Ureter (tissue), 1 donor: ENCODE data around the gene EPB41L3. TPM values are rescaled to one million over a fixed set of nuclear protein-coding genes. Genes with fewer than 3 reads are reported as not detected.

Source experiments
- DNase-seq: peaks from one replicate; pipeline ENCODE4 v3.0.0-alpha.2; 2020; ENCODE audit warnings: low spot score
- total RNA-seq: library from RNA; stranded (reverse); gene quantifications from one replicate; pipeline ENCODE4 v1.2.4, GENCODE V29; 2023
- donor health status: DM: yes; HTN: yes; CAD: no.

EPB41L3 gene
- total RNA-seq, 1 donor from 2014 or later, result 43.0 TPM

DNA sequence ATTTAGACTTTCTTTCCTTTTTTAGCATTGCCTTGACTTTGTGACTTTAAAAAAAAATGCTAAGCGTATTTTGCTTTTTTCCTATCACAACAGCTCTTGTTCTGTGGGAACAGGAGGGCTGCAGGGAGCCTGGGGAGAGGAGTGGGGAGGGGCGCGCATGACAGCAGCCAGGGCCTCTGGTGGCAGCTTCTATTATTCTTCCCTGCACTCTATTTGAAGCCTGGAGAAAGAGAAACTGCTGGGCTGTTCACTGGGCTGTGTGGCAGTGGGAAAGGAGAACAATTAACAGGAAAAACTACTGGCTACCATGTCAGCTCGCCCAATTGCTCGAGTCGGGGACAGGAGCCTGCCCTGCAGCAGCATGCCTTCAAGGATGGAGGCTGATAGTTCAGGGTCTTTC, 129.3 kb downstream of the EPB41L3 start:
- DNase-seq, result no peak

DNA sequence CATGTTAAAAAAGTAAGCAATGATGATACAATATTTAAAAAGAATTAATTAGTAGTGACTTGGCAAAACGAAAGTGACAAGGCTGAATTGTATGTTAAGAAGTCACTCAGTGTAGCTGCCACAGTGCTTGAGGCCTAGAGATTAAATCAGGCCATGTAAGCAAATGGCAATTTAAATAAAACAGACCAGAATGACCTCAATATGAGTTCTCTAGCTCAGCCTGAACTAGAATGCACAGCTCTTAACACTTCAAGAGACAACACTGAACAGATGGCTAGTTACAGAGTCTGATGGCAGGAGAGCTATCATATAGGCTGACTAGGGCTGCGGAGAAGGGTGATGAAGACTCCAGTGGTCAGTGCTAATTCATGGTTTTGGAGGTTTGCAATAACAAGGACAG, 130.3 kb downstream of the EPB41L3 start:
- DNase-seq, result no peak

- DNase-seq, result no peak
Observed at GRCh38 chr18:5410582-5410981, 133.2 kb downstream of the EPB41L3 start.

DNA sequence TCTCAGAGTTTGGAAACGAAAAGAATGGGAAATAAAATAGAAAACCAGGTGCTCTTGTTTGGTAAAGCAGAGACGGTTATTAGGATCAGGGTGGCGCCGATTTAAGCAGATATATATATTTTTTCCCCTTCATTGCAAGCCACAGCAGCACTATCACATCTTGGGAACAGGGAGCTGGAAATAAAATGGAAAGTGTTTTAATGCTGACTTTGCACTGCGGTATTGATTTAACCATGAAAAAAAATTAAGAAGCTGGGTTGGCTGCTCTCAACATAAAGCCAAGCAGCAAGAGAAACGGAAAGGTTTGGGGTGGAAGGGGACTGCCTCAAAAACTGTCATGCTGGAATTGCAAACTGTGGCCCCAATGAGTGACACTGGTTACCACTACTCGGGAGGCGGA, 145.5 kb downstream of the EPB41L3 start:
- DNase-seq, result no peak

- no peak for DNase-seq
Observed at GRCh38 chr18:5397102-5397501, 146.7 kb downstream of the EPB41L3 start.

- DNase-seq, result no peak
Observed at GRCh38 chr18:5395860-5396448, 147.8 kb downstream of the EPB41L3 start.

GRCh38 chr18:5393779-5394178, 150.0 kb downstream of the EPB41L3 start:
- DNase-seq, result no peak

- no peak for DNase-seq
Observed at GRCh38 chr18:5391409-5391808, 152.4 kb downstream of the EPB41L3 start.

DNA sequence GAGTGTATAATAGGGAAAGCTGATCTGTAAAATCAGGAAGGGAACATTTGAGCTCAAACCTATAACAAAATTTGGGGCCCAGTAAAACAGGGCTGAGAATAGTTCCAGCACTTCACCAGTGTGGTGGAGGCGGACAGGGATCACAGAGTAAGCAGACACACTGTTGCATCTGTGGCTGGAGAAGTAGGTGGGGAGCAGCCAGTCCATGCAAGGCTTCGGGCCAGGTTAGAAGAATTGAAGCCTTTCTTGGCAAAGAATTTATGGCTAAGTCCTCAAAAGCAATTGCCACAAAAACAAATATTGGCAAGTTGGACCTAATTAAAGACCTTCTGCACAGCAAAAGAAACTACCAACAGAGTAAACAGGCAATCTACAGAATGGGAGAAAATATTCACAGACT, 154.4 kb downstream of the EPB41L3 start:
- DNase-seq, result no peak

GRCh38 chr18:5388896-5389295, 154.9 kb downstream of the EPB41L3 start:
- DNase-seq, result no peak

DNA sequence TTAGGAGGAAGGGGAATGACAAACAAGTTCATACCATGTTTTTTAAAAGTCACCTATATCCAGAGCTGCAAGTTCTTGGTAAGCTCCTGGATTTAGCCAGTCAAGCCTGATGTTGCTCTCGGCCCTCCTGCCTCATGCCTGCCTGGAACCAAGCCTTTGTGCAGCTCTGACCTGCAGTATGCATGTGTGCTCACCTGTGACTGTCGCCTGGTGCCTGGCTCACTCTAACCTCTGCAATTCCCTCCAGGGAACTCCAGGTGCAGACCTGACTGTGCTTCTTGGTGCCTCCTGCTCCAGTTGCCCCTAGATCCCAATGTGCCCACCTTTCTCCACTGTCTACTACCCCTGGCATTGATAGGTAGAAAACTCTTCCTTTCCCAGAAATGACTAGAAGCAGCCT, 163.2 kb downstream of the EPB41L3 start:
- no peak for DNase-seq

GRCh38 chr18:5376986-5377385, 166.8 kb downstream of the EPB41L3 start:
- DNase-seq, result no peak

DNA sequence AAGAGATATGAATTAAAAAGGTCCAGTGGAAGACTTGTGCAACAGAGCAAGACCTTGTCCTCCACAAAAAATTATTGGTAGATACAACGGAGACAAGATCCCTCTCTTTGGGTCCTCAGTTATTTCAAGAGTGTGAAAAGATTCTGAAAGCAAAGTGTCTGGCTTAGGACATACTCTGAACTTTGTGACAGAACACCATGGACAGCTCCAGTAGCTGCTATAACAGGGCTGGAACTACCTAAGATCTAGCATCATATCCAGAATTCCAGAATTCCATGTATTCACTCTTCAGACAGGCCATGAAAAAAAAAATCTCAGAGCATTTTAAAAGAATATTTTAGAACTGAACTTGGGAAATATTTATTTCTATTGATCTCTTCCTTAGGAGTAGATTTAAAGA, 173.5 kb downstream of the EPB41L3 start:
- DNase-seq, result no peak

DNA sequence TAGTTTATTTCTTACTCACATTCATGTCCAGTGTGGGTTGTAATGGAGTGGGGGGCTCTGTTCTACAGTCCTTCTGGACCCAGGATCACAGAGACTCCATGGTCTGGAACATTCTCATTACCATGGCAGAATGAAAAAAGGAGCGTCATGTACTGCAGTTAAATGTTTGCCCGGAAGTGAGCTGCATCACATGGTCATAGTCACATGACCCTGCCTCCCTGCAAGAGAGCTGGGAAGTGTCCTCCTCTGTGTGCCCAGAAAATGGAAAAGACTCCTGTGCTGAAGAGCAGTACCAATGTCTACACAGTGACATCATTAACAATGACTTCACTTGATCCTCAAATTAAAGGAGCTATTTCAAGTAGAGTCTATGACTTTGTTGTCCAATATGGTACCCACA, 174.3 kb downstream of the EPB41L3 start:
- DNase-seq, result no peak

DNA sequence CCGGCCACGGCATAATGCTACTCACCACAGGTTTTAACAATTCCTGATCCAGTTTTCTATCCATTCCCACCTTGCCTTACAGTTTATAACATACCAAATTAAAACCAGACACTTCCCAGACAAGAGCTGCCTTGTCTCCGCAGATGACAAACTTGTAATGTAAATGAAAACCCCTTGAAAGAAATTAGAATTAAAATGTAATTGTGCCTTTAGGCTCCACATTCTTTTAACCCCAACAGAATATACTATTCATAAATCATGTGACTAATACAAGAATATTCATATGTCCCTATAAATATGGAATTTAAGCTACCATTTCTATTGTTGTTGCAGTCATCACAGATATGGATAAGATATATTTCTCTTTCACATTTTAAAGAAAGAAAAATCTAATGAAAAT, 178.4 kb downstream of the EPB41L3 start:
- DNase-seq, result no peak

DNA sequence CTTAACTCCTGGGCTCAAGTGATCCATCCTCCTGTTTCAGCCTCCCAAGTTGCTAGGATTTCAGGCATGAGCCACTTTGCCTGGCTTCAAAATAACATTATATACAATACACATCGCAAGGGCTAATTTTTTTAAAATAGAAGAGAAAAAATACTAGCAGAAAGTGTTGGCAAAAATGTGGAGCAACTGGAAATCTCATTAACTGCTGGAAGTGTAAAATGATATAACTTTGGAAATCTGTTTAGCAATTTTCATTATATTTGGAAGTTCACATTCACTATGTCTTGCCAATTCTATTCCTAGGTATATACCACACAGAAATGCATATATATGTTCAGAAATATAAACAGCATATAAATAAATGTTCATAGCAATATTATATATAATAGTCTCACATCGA, 193.2 kb downstream of the EPB41L3 start:
- DNase-seq, result no peak

Other genes starting within 250 kb of the EPB41L3 start
- 17.2 TPM for gene ZBTB14, start 248.3 kb downstream of the EPB41L3 start, total RNA-seq